B cell (primary cell): ENCODE results near the gene ARHGAP15.

ENCODE experiments used
- CTCF ChIP-seq: fragments of 200-600 bp; IDR thresholded peaks from one replicate; pipeline ENCODE4 v1.8.0; 2022; ENCODE audit warnings: antibody characterized with exemption, mild to moderate bottlenecking
- EZH2 ChIP-seq: IDR thresholded peaks from 2 replicates; pipeline ENCODE4 v1.6.1; 2012; ENCODE audit warnings: borderline replicate concordance, low read depth, mild to moderate bottlenecking, moderate library complexity, low read length; ENCODE audit not compliant: insufficient read depth, poor library complexity, severe bottlenecking

- no peak for TF ChIP-seq CTCF
- no peak for TF ChIP-seq EZH2
These were observed 273.2 kb downstream of the ARHGAP15 start for GRCh38 chr2:143402451-143402850.
